Mesenchymal stem cell (in vitro differentiated cells and primary cell): Measurements from ENCODE around the gene TTC22.

Experiments used
- DNase-seq: peaks from one replicate; pipeline ENCODE4 v3.0.0-alpha.2; 2013
- H2AFZ ChIP-seq: one replicate; pipeline ENCODE4 v1.6.1; 2013; ENCODE audit warnings: low read depth, mild to moderate bottlenecking, control low read depth, inconsistent platforms, low read length, moderate library complexity
- H2AK5ac ChIP-seq: 2 replicates; pipeline ENCODE4 v1.6.1; 2013; ENCODE audit warnings: low read length, moderate library complexity, mild to moderate bottlenecking, inconsistent platforms; ENCODE audit not compliant: severe bottlenecking
- H2BK120ac ChIP-seq: one replicate; pipeline ENCODE4 v1.6.1; 2013; ENCODE audit warnings: low read depth, mild to moderate bottlenecking, inconsistent platforms, low read length, moderate library complexity
- H2BK12ac ChIP-seq, 2 experiments: one replicate each; pipeline ENCODE4 v1.6.1; 2013; ENCODE audit warnings: inconsistent platforms in 2 of 2, low read length in 2 of 2, mild to moderate bottlenecking in 2 of 2, moderate library complexity in 2 of 2, control low read depth in 1 of 2
- H2BK15ac ChIP-seq: one replicate; pipeline ENCODE4 v1.6.1; 2013; ENCODE audit warnings: mild to moderate bottlenecking, low read depth, inconsistent platforms; ENCODE audit not compliant: poor library complexity, severe bottlenecking
- H2BK5ac ChIP-seq: 2 replicates; pipeline ENCODE4 v1.6.1; 2013; ENCODE audit warnings: low read depth, mild to moderate bottlenecking, low read length, control low read depth, inconsistent platforms; ENCODE audit not compliant: poor library complexity, severe bottlenecking
- H3K14ac ChIP-seq, 2 experiments: one replicate each; pipeline ENCODE4 v1.6.1; 2013; ENCODE audit warnings: inconsistent platforms in 2 of 2, low read length in 2 of 2, control low read depth in 1 of 2, mild to moderate bottlenecking in 1 of 2, moderate library complexity in 1 of 2
- H3K18ac ChIP-seq, 2 experiments: one replicate each; pipeline ENCODE4 v1.6.1; 2013; ENCODE audit warnings: inconsistent platforms in 2 of 2, low read length in 2 of 2, control low read depth in 1 of 2, low read depth in 1 of 2, mild to moderate bottlenecking in 1 of 2
- H3K23ac ChIP-seq, 2 experiments: one replicate each; pipeline ENCODE4 v1.6.1; 2013; ENCODE audit warnings: inconsistent platforms in 2 of 2, low read length in 2 of 2, mild to moderate bottlenecking in 2 of 2, moderate library complexity in 2 of 2, control low read depth in 1 of 2
- H3K27ac ChIP-seq: 2 replicates; pipeline ENCODE4 v1.5.1; 2013; ENCODE audit warnings: mild to moderate bottlenecking, moderate library complexity, low read length, control low read depth, inconsistent platforms; ENCODE audit not compliant: poor library complexity, severe bottlenecking
- H3K27me3 ChIP-seq, 2 experiments: 2 replicates each; pipeline versions ENCODE4 v1.6.1 to v1.7.0; 2013; ENCODE audit warnings: low read length in 2 of 2, mild to moderate bottlenecking in 2 of 2, moderate library complexity in 2 of 2, control low read depth in 1 of 2, inconsistent platforms in 1 of 2; ENCODE audit not compliant: control insufficient read depth in 1 of 2, insufficient read depth in 1 of 2
- H3K36me3 ChIP-seq, 2 experiments: 2 replicates each; pipeline versions ENCODE4 v1.6.1 to v1.7.0; 2013; ENCODE audit warnings: low read length in 2 of 2, control low read depth in 1 of 2, inconsistent platforms in 1 of 2, low read depth in 1 of 2, mild to moderate bottlenecking in 1 of 2; ENCODE audit not compliant: insufficient read depth in 2 of 2, control insufficient read depth in 1 of 2
- H3K4ac ChIP-seq, 2 experiments: one replicate each; pipeline ENCODE4 v1.6.1; 2013; ENCODE audit warnings: inconsistent platforms in 2 of 2, low read length in 2 of 2, mild to moderate bottlenecking in 2 of 2, moderate library complexity in 2 of 2, control low read depth in 1 of 2, low read depth in 1 of 2
- H3K4me1 ChIP-seq: 2 replicates; pipeline ENCODE4 v1.6.1; 2013; ENCODE audit warnings: low read depth, low read length, control low read depth; ENCODE audit not compliant: control insufficient read depth, insufficient read depth
- H3K4me2 ChIP-seq: 2 replicates; pipeline ENCODE4 v1.6.1; 2013; ENCODE audit warnings: low read length, mild to moderate bottlenecking, inconsistent platforms; ENCODE audit not compliant: poor library complexity, severe bottlenecking
- H3K4me3 ChIP-seq, 2 experiments: 2 replicates each; pipeline versions ENCODE4 v1.5.1 to v1.7.0; 2013; ENCODE audit warnings: low read length in 2 of 2, mild to moderate bottlenecking in 2 of 2, control low read depth in 1 of 2, low read depth in 1 of 2; ENCODE audit not compliant: insufficient read depth in 1 of 2
- H3K79me1 ChIP-seq: replicated peaks from 2 replicates; pipeline ENCODE4 v1.6.1; 2013; ENCODE audit warnings: mild to moderate bottlenecking, control low read depth, low read length, inconsistent platforms; ENCODE audit not compliant: poor library complexity, severe bottlenecking
- H3K9ac ChIP-seq: 2 replicates; pipeline ENCODE4 v1.7.0; 2013; ENCODE audit warnings: mild to moderate bottlenecking, low read length, moderate library complexity
- H3K9me3 ChIP-seq: 2 replicates; pipeline ENCODE4 v1.7.0; 2013; ENCODE audit warnings: mild to moderate bottlenecking, low read length; ENCODE audit not compliant: control insufficient read depth
- H4K8ac ChIP-seq: one replicate; pipeline ENCODE4 v1.6.1; 2013; ENCODE audit warnings: inconsistent platforms, mild to moderate bottlenecking, low read length, moderate library complexity
- H4K91ac ChIP-seq: one replicate; pipeline ENCODE4 v1.6.1; 2013; ENCODE audit warnings: mild to moderate bottlenecking, low read length, inconsistent platforms
- WGBS: methylation state at CpG from one replicate; pipeline ENCODE4 v1.1.7; 2013; ENCODE audit warnings: mixed read lengths; 5-methylcytosine and 5-hydroxymethylcytosine counted together

The TTC22 gene

GRCh38 chr1:54849219-54850068 lies 48.3 kb upstream of the TTC22 start:
- H3K36me3 ChIP-seq: peaks cover 51 to 66% of the 10 kb centered on the region in 2 experiments
- H3K4me3 ChIP-seq: peak overlapping the region in 1 of 2 experiments; percentile 5
- peak overlapping the region; percentile 67 for H3K27ac ChIP-seq
- no peak overlapping the region for H2BK120ac ChIP-seq
- no peak overlapping the region for H3K4ac ChIP-seq
- H2AFZ ChIP-seq: no peak overlapping the region
- no peak overlapping the region for H4K91ac ChIP-seq
- H3K4me2 ChIP-seq: peak overlapping the region; percentile 7
- H3K18ac ChIP-seq: no peak overlapping the region
- no peak overlapping the region for H2BK5ac ChIP-seq
- peaks cover 17% of the 10 kb centered on the region for H3K79me1 ChIP-seq
- H3K9ac ChIP-seq: peak overlapping the region; percentile 32
- H2BK15ac ChIP-seq: no peak overlapping the region
- peak overlapping the region; percentile 40 for H2AK5ac ChIP-seq
- no peak overlapping the region for H3K14ac ChIP-seq
- no peaks in the 10 kb centered on the region for H3K27me3 ChIP-seq
- H3K23ac ChIP-seq: no peak overlapping the region
- no peak for DNase-seq
- peaks cover 43% of the 10 kb centered on the region for H3K4me1 ChIP-seq
- 99% methylated on average over 6 of the region's 6 CpGs for WGBS
- no peaks in the 10 kb centered on the region for H3K9me3 ChIP-seq
- H2BK12ac ChIP-seq: no peak overlapping the region
- H4K8ac ChIP-seq: no peak overlapping the region

DNA sequence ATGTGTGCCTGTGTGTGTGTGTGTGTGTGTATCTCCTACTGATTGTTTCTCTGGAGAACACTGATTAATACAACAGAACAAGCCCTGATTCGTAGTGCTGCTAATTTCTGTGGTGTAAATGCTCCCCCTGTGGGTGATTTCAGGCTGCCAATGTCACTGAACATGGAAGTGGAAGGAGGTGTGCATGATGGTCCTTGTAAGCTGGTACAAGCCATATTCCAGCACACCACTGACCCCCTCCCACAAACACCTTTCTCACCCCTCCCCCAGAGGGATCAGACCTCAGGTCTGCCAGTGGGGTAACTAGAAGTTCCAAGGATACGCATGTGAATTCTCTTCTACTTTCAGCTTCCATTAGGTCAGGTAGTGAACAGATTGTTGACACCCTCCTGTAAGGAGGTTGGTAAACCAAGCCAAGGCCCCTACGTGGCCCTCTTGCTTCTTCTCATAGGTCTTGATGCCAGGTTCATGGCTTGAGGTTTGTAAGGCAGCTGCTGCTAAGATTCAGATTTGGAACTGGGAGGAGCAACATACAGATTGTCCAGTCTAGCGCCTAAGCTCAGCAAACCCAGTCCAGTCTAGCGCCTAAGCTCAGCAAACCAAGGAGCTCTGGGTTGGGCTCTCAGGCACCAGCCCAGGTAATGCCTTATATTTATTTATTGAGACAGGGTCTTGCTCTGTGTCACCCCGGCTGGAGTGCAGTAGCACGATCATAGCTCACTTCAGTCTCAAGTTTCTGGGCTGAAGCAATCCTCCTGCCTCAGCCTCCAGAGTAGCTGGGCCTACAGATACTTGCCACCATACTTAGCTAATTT lies 47.2 kb upstream of the TTC22 start:
- no peak overlapping the region for H2AK5ac ChIP-seq
- H2BK12ac ChIP-seq: no peak overlapping the region
- no peak overlapping the region for H2BK120ac ChIP-seq
- no peak overlapping the region for H3K18ac ChIP-seq
- no peaks in the 10 kb centered on the region for H3K27me3 ChIP-seq
- H3K36me3 ChIP-seq: peaks cover 40 to 57% of the 10 kb centered on the region in 2 experiments
- no peak overlapping the region for H2BK15ac ChIP-seq
- DNase-seq: no peak
- peaks cover 35% of the 10 kb centered on the region for H3K4me1 ChIP-seq
- peaks cover 8% of the 10 kb centered on the region for H3K79me1 ChIP-seq
- no peak overlapping the region for H3K9ac ChIP-seq
- H3K4me3 ChIP-seq: no peak overlapping the region
- no peak overlapping the region for H3K27ac ChIP-seq
- no peaks in the 10 kb centered on the region for H3K9me3 ChIP-seq
- no peak overlapping the region for H3K4me2 ChIP-seq
- H3K4ac ChIP-seq: no peak overlapping the region
- H3K14ac ChIP-seq: no peak overlapping the region
- no peak overlapping the region for H4K91ac ChIP-seq
- H4K8ac ChIP-seq: no peak overlapping the region
- no peak overlapping the region for H3K23ac ChIP-seq
- H2AFZ ChIP-seq: no peak overlapping the region
- WGBS: 92% methylated on average over 6 of the region's 7 CpGs
- H2BK5ac ChIP-seq: no peak overlapping the region

- Histone ChIP-seq H2AFZ (no peak overlapping the region), H2BK12ac (no peak overlapping the region), H3K18ac (no peak overlapping the region), H3K4ac (no peak overlapping the region), H3K27me3 (no peaks in the 10 kb centered on the region), H3K9ac (no peak overlapping the region), H3K4me3 (no peak overlapping the region), H3K4me1 (peaks cover 20% of the 10 kb centered on the region), H2BK5ac (no peak overlapping the region), H3K79me1 (peaks cover 6% of the 10 kb centered on the region), H2BK15ac (no peak overlapping the region), H4K91ac (no peak overlapping the region), H3K4me2 (no peak overlapping the region), H3K36me3 (peaks cover 25 to 41% of the 10 kb centered on the region in 2 experiments), H3K23ac (no peak overlapping the region), H2AK5ac (no peak overlapping the region), H3K27ac (no peak overlapping the region), H3K9me3 (no peaks in the 10 kb centered on the region), H2BK120ac (no peak overlapping the region), H3K14ac (no peak overlapping the region), H4K8ac (no peak overlapping the region)
- 88% methylated on average over 7 of the region's 9 CpGs for WGBS
- no peak for DNase-seq
Observed at GRCh38 chr1:54846716-54847284, 45.7 kb upstream of the TTC22 start.

- Histone ChIP-seq H3K18ac (no peak overlapping the region), H3K4me3 (no peak overlapping the region), H2AFZ (no peak overlapping the region), H3K14ac (no peak overlapping the region), H2BK5ac (no peak overlapping the region), H3K27me3 (no peaks in the 10 kb centered on the region), H3K23ac (no peak overlapping the region), H4K91ac (no peak overlapping the region), H4K8ac (no peak overlapping the region), H2BK15ac (no peak overlapping the region), H3K4me1 (peaks cover 16% of the 10 kb centered on the region), H3K27ac (no peak overlapping the region), H3K36me3 (peaks cover 20 to 36% of the 10 kb centered on the region in 2 experiments), H3K79me1 (peaks cover 6% of the 10 kb centered on the region), H2AK5ac (no peak overlapping the region), H3K4ac (no peak overlapping the region), H3K4me2 (no peak overlapping the region), H2BK12ac (no peak overlapping the region), H3K9me3 (no peaks in the 10 kb centered on the region), H3K9ac (no peak overlapping the region), H2BK120ac (no peak overlapping the region)
- no peak for DNase-seq
- WGBS: 97% methylated on average over 3 of the region's 3 CpGs
Observed at GRCh38 chr1:54846301-54846700, 45.2 kb upstream of the TTC22 start.
